IMR-90 (cell line): Measurements from ENCODE around the gene IL19.

Experiments
- CEBPB ChIP-seq: IDR thresholded peaks from 2 replicates; pipeline ENCODE4 v1.6.1; 2012; ENCODE audit warnings: low read depth, low read length, improper control_type of control experiment
- CTCF ChIP-seq: conservative IDR thresholded peaks from 2 replicates; pipeline ENCODE4 v1.5.1; 2012; ENCODE audit warnings: mild to moderate bottlenecking, low read depth, low read length, improper control_type of control experiment
- FOS ChIP-seq: fragments of 150-350 bp; IDR thresholded peaks from 2 replicates; pipeline ENCODE4 v1.6.1; 2016; ENCODE audit warnings: low read depth, low read length
- MXI1 ChIP-seq: IDR thresholded peaks from 2 replicates; pipeline ENCODE4 v1.6.1; 2012; ENCODE audit warnings: low read depth, mild to moderate bottlenecking, low read length, moderate library complexity, borderline replicate concordance
- POLR2A ChIP-seq: IDR thresholded peaks from 2 replicates; pipeline ENCODE4 v1.6.1; 2012; ENCODE audit warnings: mild to moderate bottlenecking, low read depth, low read length
- RAD21 ChIP-seq: IDR thresholded peaks from 2 replicates; pipeline ENCODE4 v1.6.1; 2012; ENCODE audit warnings: low read length, improper control_type of control experiment
- RCOR1 ChIP-seq: IDR thresholded peaks from 2 replicates; pipeline ENCODE4 v1.6.1; 2012; ENCODE audit warnings: mild to moderate bottlenecking, low read length, improper control_type of control experiment; ENCODE audit not compliant: insufficient replicate concordance
- RFX5 ChIP-seq: IDR thresholded peaks from 2 replicates; pipeline ENCODE4 v1.8.0; 2012; ENCODE audit warnings: low read depth, mild to moderate bottlenecking, low read length, moderate library complexity
- SMC3 ChIP-seq: fragments of 150-350 bp; IDR thresholded peaks from 2 replicates; pipeline ENCODE4 v1.6.1; 2016; ENCODE audit warnings: low read depth, mild to moderate bottlenecking, antibody characterized with exemption, low read length, moderate library complexity
- USF2 ChIP-seq: fragments of 150-350 bp; IDR thresholded peaks from 2 replicates; pipeline ENCODE4 v1.6.1; 2017; ENCODE audit warnings: mild to moderate bottlenecking, antibody characterized with exemption, low read length, low read depth

GRCh38 chr1:206774093-206774492 lies 3.5 kb downstream of the IL19 start:
- TF ChIP-seq FOS (no peak), RAD21 (no peak), RCOR1 (no peak), USF2 (no peak), POLR2A (no peak), CTCF (no peak), CEBPB (no peak), MXI1 (no peak), RFX5 (no peak), SMC3 (no peak)
